H9 (cell line): ENCODE data around the gene ENKD1. TPM values are rescaled to one million over a fixed set of nuclear protein-coding genes. Genes with fewer than 3 reads are reported as not detected.

Experiments used
- DNase-seq: peaks from one replicate; pipeline ENCODE4 v3.0.0-alpha.2; 2017
- H2AFZ ChIP-seq: one replicate; pipeline ENCODE4 v1.6.1; 2013; ENCODE audit warnings: mild to moderate bottlenecking, low read length, control low read depth, moderate library complexity
- H2AK5ac ChIP-seq: 2 replicates; pipeline ENCODE4 v1.6.1; 2013; ENCODE audit warnings: low read length, control low read depth, mixed read lengths; ENCODE audit not compliant: insufficient read length
- H2BK120ac ChIP-seq: one replicate; pipeline ENCODE4 v1.6.1; 2013; ENCODE audit warnings: low read depth, mild to moderate bottlenecking, low read length, control low read depth, inconsistent platforms; ENCODE audit not compliant: poor library complexity, severe bottlenecking
- H2BK12ac ChIP-seq: 2 replicates; pipeline ENCODE4 v1.6.1; 2013; ENCODE audit warnings: low read length, control low read depth, mixed read lengths, low read depth; ENCODE audit not compliant: insufficient read length
- H2BK15ac ChIP-seq: 2 replicates; pipeline ENCODE4 v1.6.1; 2013; ENCODE audit warnings: low read depth, low read length, control low read depth
- H2BK20ac ChIP-seq: one replicate; pipeline ENCODE4 v1.6.1; 2013; ENCODE audit warnings: low read depth, mild to moderate bottlenecking, low read length, control low read depth, inconsistent platforms; ENCODE audit not compliant: poor library complexity, severe bottlenecking
- H2BK5ac ChIP-seq: 2 replicates; pipeline ENCODE4 v1.6.1; 2013; ENCODE audit warnings: low read length, control low read depth, mixed read lengths; ENCODE audit not compliant: insufficient read length
- H3K14ac ChIP-seq: 2 replicates; pipeline ENCODE4 v1.6.1; 2013; ENCODE audit warnings: low read length, control low read depth; ENCODE audit not compliant: insufficient read depth
- H3K18ac ChIP-seq: 2 replicates; pipeline ENCODE4 v1.6.1; 2013; ENCODE audit warnings: low read depth, mild to moderate bottlenecking, mixed read lengths, low read length, control low read depth; ENCODE audit not compliant: insufficient read length
- H3K23ac ChIP-seq: 2 replicates; pipeline ENCODE4 v1.6.1; 2013; ENCODE audit warnings: low read length, control low read depth, mixed read lengths, low read depth; ENCODE audit not compliant: insufficient read length
- H3K23me2 ChIP-seq: 2 replicates; pipeline ENCODE4 v1.6.1; 2013; ENCODE audit warnings: low read depth, mild to moderate bottlenecking, mixed read lengths, low read length, control low read depth; ENCODE audit not compliant: insufficient read length, poor library complexity, severe bottlenecking
- H3K27ac ChIP-seq: 2 replicates; pipeline ENCODE4 v1.5.1; 2013; ENCODE audit warnings: low read length, control low read depth, mixed read lengths, low read depth; ENCODE audit not compliant: insufficient read length
- H3K27me3 ChIP-seq: 2 replicates; pipeline ENCODE4 v1.6.1; 2013; ENCODE audit warnings: low read length, control low read depth, inconsistent platforms; ENCODE audit not compliant: insufficient read depth
- H3K4ac ChIP-seq: 2 replicates; pipeline ENCODE4 v1.6.1; 2013; ENCODE audit warnings: low read depth, mild to moderate bottlenecking, control low read depth, inconsistent platforms, low read length, moderate library complexity
- H3K4me1 ChIP-seq: 2 replicates; pipeline ENCODE4 v1.6.1; 2013; ENCODE audit warnings: low read length, control low read depth, inconsistent platforms; ENCODE audit not compliant: insufficient read depth
- H3K4me2 ChIP-seq: 2 replicates; pipeline ENCODE4 v1.6.1; 2013; ENCODE audit warnings: low read length, control low read depth, mixed read lengths; ENCODE audit not compliant: insufficient read length, insufficient read depth
- H3K56ac ChIP-seq: 2 replicates; pipeline ENCODE4 v1.6.1; 2013; ENCODE audit warnings: low read depth, mild to moderate bottlenecking, mixed read lengths, low read length, control low read depth; ENCODE audit not compliant: insufficient read length
- H3K79me1 ChIP-seq: 2 replicates; pipeline ENCODE4 v1.6.1; 2013; ENCODE audit warnings: low read depth, mild to moderate bottlenecking, moderate library complexity, low read length, control low read depth, inconsistent platforms; ENCODE audit not compliant: insufficient read depth, poor library complexity, severe bottlenecking
- H3K79me2 ChIP-seq: 2 replicates; pipeline ENCODE4 v1.6.1; 2013; ENCODE audit warnings: low read length, control low read depth, inconsistent platforms; ENCODE audit not compliant: insufficient read depth
- H3K9ac ChIP-seq: 2 replicates; pipeline ENCODE4 v1.6.1; 2013; ENCODE audit warnings: low read length, control low read depth, mixed read lengths; ENCODE audit not compliant: insufficient read length; ENCODE audit errors: extremely low read depth
- H3K9me3 ChIP-seq: one replicate; pipeline ENCODE4 v1.6.1; 2013; ENCODE audit warnings: low read depth, low read length, inconsistent platforms; ENCODE audit not compliant: control insufficient read depth
- H3T11ph ChIP-seq: one replicate; pipeline ENCODE4 v1.6.1; 2013; ENCODE audit warnings: mild to moderate bottlenecking, low read length, control low read depth, inconsistent platforms
- H4K20me1 ChIP-seq: one replicate; pipeline ENCODE4 v1.6.1; 2013; ENCODE audit not compliant: control insufficient read depth, insufficient read length, insufficient read depth
- H4K5ac ChIP-seq: 2 replicates; pipeline ENCODE4 v1.6.1; 2013; ENCODE audit warnings: low read depth, mild to moderate bottlenecking, mixed read lengths, low read length, control low read depth; ENCODE audit not compliant: insufficient read length
- H4K8ac ChIP-seq: replicated peaks from 2 replicates; pipeline ENCODE4 v1.6.1; 2013; ENCODE audit warnings: low read length, control low read depth, mixed read lengths, low read depth; ENCODE audit not compliant: insufficient read length
- H4K91ac ChIP-seq: 2 replicates; pipeline ENCODE4 v1.6.1; 2013; ENCODE audit warnings: low read depth, mild to moderate bottlenecking, moderate library complexity, mixed read lengths, low read length, control low read depth; ENCODE audit not compliant: insufficient read length
- H3K27ac Mint-ChIP-seq, 3 experiments: 2 replicates in 2 of 3; 3 replicates in 1 of 3; pipeline ENCODE4 v1.8.0; 2020 to 2021; ENCODE audit warnings: mixed read lengths in 3 of 3, mild to moderate bottlenecking in 1 of 3, moderate library complexity in 1 of 3
- H3K27me3 Mint-ChIP-seq: 2 replicates; pipeline ENCODE4 v1.8.0; 2021; ENCODE audit warnings: low read depth, mild to moderate bottlenecking, moderate library complexity, mixed read lengths
- H3K36me3 Mint-ChIP-seq, 3 experiments: 2 replicates in 2 of 3; 3 replicates in 1 of 3; pipeline ENCODE4 v1.8.0; 2020 to 2021; ENCODE audit warnings: low read depth in 3 of 3, mixed read lengths in 3 of 3; ENCODE audit not compliant: insufficient read depth in 1 of 3
- H3K4me1 Mint-ChIP-seq, 2 experiments: 2 replicates each; pipeline ENCODE4 v1.8.0; 2020; ENCODE audit warnings: mixed read lengths in 2 of 2
- H3K4me3 Mint-ChIP-seq, 2 experiments: 2 replicates in 1 of 2; 3 replicates in 1 of 2; pipeline ENCODE4 v1.8.0; 2020 to 2021; ENCODE audit warnings: mild to moderate bottlenecking in 2 of 2, mixed read lengths in 2 of 2, moderate library complexity in 1 of 2
- H3K9me3 Mint-ChIP-seq, 2 experiments: 2 replicates in 1 of 2; 3 replicates in 1 of 2; pipeline ENCODE4 v1.8.0; 2020; ENCODE audit warnings: mild to moderate bottlenecking in 2 of 2, mixed read lengths in 2 of 2, moderate library complexity in 1 of 2
- CTCF ChIP-seq: fragments of 200-600 bp; sonication (generic); conservative IDR thresholded peaks from 3 replicates; pipeline ENCODE4 v1.8.0; 2021; ENCODE audit warnings: antibody characterized with exemption, mild to moderate bottlenecking
- WGBS: extraction: QIAGEN DNeasy Blood & Tissue Kit; methylation state at CpG from one replicate; pipeline ENCODE4 v1.1.7; 2013; ENCODE audit warnings: missing lambda C conversion rate, low lambda C conversion rate, mixed read lengths; ENCODE audit not compliant: insufficient read length; ENCODE audit errors: extremely low coverage; 5-methylcytosine and 5-hydroxymethylcytosine counted together
- total RNA-seq: library from RNA; stranded (reverse); gene quantifications from 2 replicates; pipeline ENCODE4 v1.2.1, GENCODE V29; 2021

ENKD1 gene
- total RNA-seq, 1 experiment from 2014 or later, result 9.5 TPM

DNA sequence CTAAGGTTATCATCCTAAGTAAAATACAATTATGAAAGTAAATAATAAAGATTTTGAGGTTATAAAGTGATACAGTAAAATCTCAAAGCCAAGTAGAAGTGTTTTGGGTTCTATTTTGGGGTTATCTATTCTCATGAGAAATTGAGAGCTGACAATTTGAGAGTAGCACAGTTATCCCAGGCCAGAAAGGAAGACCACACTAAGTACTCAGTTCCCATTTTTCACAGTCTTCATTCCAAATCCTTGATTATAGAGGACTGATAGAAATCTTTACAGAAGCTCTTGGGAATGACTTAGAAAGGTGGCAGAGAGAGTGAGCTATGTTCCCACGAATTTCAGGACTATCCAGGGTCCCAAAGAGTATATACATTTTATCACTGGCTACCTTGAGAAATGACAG is 48.0 kb upstream of the ENKD1 start:
- TF ChIP-seq CTCF, result no peak
- Histone ChIP-seq H3K4me2 (no peak overlapping the region), H3K18ac (no peak overlapping the region), H3K9ac (no peak overlapping the region), H3K4me1 (peaks cover 4% of the 10 kb centered on the region; the same call in 1 of the 2 replicates), H3K79me2 (peaks cover 14% of the 10 kb centered on the region; the same call in 1 of the 2 replicates), H2AK5ac (no peak overlapping the region), H3K9me3 (no peaks in the 10 kb centered on the region), H2BK5ac (no peak overlapping the region), H4K5ac (no peak overlapping the region), H3K56ac (no peak overlapping the region), H3K27ac (no peak overlapping the region), H3T11ph (no peak overlapping the region), H3K27me3 (no peaks in the 10 kb centered on the region; the same call in 1 of the 2 replicates), H2BK20ac (no peak overlapping the region), H3K14ac (no peak overlapping the region), H3K79me1 (no peaks in the 10 kb centered on the region), H2BK12ac (no peak overlapping the region), H4K8ac (no peak overlapping the region), H4K91ac (no peak overlapping the region), H2AFZ (no peak overlapping the region), H3K4ac (no peak overlapping the region), H3K23me2 (peaks cover 10% of the 10 kb centered on the region), H2BK15ac (no peak overlapping the region), H2BK120ac (no peak overlapping the region), H3K23ac (no peak overlapping the region), H4K20me1 (no peaks in the 10 kb centered on the region)
- Mint-ChIP-seq H3K27me3 (no peaks in the 10 kb centered on the region), H3K36me3 (peaks cover 4 to 14% (median 7%) of the 10 kb centered on the region in 3 experiments; a peak in 4 of 7 replicates), H3K9me3 (no peaks in the 10 kb centered on the region), H3K4me3 (no peak overlapping the region), H3K4me1 (peaks cover 24 to 28% of the 10 kb centered on the region in 2 experiments), H3K27ac (peak overlapping the region in 1 of 3 experiments; percentile 73; a peak in 1 of 7 replicates)
- no peak for DNase-seq
- no CpG with 5 or more reads among the region's 1 CpG for WGBS
